Activated T-cell treated with anti-CD3 and anti-CD28 coated beads for 24 hours (primary cell): Measurements from ENCODE around the gene FGA.
A peak's percentile ranks its signal among the peaks of the same experiment; 100 is the strongest.

ENCODE experiments used
- DNase-seq: peaks from one replicate; pipeline ENCODE4 v3.0.0-alpha.2; 2020; ENCODE audit warnings: low read depth

FGA gene

DNA sequence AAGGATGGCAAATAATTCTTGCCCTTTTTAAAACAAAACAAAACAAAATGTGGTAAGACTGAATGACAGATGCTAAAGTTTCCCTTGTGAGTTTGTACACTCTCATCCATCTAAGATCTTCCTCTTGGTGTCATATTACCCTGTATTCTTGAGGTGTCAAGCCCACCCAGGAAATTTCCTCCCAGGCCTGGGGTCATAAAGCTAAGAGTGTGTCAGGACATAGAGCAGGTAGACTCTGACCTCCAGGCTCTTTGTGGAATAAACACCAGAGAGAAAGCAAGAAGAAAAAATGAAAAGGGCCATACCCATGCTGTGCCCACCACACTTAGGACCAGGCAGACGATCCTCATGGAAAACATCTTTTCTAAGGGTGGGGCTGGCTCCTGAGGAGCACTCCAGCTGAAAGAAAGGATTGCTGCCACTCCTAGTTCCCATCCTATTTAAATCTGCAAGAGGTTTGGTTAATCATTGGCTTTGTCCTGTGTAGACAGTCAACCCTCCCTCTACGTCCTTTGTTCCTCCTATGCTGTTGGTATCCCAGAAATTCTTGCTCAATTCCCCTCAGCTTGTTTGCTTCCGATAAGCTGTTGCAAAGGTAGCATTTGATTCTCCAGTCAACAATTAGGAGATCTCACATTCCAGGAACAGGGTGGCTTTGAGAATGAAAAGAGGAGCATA lies at the start of gene FGA:
FGA (minus strand) TSS at position 414 of the 678 bp plus-strand sequence; CDS start at position 359, 55 bp downstream.
- DNase-seq: no peak

DNA sequence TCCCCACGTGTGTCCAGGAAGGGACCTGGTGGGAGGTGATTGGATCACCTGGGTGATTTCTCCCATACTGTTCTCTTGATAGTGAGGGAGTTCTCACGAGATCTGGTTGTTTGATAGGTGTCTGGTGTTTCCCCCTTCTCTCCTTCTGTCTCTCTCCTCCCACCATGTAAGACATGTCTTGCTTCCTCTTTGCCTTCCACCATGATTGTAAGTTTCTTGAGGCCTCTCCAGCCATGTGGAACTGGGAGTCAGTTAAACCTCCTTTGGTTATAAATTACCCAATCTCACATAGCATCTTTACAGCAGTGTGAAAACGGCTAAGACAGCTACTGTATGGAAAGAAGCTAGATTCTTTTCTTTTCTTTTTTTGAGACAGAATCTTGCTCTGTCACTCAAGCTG lies 43.5 kb upstream of the FGA start:
- DNase-seq: no peak

DNA sequence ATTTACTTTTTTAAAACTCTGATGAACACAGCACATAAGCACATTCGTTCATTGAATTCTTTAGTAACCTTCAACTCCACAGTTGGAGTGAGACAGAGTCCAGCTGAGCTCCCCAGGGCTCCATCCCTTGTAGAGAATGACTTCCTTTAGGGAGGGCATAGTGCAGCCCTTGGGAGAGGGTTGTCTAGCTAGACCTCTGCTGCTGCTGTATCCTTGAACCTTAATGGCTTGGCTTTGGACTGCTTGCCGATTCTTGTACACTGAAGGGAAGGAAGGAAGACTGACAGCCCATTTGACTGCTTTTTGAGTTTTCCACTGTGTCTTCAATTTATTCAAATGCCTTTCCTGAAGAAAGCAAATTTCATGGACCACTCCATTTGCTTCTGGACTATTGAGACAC lies 41.3 kb upstream of the FGA start:
- no peak for DNase-seq

DNA sequence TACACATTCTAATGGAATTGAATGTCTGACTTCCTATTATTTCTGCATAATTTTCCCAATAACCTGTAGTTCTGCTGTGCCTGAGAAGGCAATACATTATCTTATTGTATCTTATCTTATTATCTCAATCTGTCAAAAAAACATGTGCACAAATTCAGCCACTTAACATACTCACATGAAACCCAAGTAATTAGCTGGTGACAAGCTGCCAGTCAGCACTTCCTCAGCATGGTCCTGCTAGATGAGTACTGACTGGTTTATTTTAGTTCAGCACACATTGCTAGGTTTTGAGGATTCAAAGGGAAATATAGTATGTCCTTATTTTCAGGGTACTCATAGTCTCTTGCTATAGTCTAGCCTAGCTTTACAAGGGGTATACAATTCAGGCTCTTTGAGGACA lies 39.8 kb upstream of the FGA start:
- DNase-seq: no peak

DNA sequence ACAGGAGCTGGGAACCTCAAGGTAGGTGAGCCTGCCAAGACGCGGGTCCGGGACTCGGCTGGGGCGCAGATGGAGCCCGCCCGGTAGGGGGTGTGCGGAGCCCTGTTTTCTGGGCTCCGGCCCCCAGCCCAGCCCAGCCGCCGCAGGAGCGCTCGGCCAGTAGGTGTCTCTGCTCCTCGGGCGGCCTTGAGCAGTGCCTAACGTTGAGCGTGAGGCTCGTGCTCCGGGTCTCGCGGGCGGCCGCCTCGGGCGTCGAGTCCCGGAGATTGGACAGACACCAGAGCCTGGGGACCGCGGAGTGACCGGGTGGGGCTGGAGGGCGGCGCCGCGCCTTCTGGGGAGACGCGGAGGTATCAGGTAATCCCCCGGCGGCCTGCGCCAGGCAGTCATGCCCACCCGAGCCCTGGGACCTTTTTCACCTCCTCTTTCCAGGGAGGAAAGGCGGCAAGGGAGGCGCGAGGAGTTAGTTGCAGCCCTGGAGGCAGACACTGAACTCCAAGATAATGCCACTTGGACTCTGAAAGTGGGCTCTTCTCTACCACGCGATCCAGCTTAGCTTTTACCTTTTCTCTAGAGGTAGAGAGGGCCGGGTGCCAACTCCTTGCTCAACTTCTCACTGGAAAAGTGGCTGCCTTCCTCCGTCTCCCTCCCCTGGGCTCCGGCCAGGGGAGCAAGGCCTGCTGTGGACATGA lies 36.4 kb upstream of the FGA start:
- DNase-seq: peak; percentile 33

DNA sequence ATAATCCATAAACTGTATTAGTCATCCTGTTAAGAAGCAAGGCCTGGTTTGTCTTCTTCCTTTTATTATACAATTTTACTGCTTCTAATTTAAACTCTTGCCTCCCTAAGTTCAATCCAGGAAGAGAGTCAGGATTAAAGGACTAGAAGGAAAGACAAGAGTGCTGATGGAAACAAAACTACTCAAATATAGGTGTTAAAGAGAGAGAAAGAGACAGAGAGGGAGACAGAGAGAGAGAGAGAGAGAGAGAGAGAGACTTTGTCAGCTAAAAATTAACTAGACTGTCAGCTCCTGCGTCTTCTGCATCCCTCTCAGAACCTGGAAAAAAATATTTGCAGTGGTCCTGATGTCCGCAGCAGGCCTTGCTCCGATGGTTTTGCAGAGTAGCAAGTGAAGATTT lies 35.4 kb upstream of the FGA start:
- no peak for DNase-seq

DNA sequence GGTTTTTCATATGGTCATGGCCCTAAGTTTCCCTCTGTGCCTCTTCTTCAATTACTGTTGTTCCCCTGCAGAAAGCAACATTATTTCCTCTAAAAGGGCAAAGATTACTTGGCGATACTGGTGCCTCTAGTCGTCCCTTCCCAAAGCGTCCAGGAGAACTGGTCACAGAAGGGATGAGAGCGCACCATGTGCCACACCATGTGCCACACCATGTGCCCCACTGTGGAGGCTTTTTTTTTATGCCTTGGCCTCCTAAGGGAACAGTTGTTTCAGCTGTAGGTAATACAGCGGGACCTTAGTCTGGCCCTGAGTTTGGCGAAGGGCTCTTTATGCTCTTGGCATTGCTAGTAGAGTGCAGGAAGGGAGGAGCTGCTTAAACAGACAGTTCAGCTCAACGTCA lies 33.5 kb upstream of the FGA start:
- DNase-seq: no peak

DNA sequence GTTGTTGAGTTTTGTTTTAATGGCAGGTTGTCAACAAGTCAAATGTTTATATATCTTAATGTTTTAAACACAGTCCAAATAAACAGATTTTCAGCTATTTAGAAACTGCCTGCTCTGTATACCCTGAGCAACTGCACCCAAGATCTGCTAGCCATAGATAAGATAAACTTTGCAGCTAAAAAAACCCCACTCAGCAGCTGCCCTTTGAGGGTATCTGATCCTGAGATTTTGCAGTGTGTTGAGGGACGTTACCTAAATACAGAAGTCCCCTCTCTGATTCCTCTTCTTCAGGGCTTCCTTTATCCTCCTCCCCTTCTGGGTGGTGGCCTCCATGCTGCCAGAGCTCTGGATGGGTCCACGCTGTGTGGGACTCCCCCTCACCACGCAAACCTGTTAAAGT lies 32.9 kb upstream of the FGA start:
- no peak for DNase-seq

DNA sequence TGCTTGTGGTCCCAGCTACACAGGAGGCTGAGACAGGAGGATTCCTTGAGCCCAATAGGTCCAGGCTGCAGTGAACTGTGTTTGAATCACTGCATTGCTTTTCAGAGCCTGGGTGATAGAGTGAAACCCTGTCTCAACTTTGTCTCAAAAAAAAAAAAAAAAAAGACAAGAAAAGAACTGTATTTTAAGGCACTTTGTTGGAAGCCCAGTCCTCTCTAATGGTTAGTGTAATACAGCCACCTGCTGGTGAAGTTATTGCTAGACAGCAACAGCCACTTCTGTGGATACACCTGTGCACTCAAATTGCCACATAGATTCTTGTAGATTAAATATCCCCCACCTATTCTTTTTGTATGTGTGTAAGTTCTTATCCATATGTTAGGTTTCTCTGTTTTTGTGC lies 32.1 kb upstream of the FGA start:
- DNase-seq: no peak

DNA sequence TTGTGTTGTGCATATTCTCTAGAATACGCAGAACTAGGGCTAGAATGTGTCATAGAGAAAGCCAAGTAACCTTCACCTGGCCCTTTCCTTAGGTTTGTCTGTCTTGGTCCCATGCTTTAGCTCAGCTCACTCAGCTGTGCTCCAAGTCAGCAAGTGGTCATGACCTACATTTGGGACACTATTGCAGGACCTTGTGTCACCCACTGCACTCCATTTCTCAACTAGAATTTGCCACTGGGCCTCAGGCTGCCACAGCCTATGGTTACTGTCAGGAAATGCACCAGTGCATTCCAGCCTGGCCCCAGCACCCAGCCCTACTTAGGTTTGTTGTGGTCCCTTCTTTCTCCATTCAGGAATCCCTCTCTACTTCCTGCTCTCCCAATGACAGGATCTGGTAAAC lies 29.6 kb upstream of the FGA start:
- DNase-seq: no peak

DNA sequence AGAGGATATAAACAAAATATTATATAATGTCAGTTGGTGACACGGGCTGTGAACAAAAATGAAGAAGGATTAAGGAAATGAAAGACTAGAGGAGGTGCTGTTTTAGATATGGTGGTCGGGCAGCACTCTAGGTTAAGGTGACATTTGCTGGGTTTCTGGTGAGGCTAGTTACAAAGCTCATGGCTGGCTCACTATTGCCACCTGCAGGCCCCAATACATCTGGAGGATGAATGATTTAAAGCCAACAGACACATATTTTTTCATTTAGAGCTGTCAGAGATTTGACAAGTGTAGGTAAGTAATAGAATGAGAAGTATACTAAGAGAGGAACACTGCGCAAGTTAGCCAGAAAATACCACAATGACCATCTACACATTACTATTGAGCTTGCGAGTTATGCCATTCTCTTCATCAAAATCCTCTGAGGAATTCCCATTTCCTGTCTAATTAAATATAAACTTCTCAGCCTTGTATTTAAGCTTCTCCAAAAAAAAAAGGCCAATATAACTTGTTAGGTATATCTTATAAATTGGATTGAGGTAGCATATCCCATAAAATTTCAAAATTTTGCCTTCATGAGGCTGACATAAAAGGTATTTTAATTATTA lies 28.3 kb upstream of the FGA start:
- DNase-seq: peak; percentile 25

DNA sequence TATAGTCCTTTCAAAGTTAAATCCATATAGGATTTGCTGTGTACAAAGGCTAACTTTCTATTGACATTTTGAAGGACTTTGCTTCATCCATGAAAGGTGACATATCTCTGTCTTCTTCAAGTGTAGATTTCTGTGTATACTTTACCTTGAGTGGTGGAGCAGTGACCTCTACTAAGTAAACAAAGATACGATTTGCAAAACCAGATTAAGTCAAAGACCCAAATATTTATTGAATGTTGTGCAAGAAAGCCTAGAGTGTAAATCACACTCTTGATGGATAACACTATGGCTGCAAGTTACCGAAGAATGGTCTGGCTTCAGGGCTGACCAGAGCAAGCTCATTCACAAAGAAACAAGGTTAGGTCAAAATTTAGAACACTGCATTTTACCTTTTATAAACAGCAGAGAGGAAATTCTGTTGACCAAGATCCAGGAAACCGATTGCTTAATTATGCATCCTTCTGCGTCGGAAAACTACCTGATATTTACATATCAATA lies 27.3 kb upstream of the FGA start:
- no peak for DNase-seq

DNA sequence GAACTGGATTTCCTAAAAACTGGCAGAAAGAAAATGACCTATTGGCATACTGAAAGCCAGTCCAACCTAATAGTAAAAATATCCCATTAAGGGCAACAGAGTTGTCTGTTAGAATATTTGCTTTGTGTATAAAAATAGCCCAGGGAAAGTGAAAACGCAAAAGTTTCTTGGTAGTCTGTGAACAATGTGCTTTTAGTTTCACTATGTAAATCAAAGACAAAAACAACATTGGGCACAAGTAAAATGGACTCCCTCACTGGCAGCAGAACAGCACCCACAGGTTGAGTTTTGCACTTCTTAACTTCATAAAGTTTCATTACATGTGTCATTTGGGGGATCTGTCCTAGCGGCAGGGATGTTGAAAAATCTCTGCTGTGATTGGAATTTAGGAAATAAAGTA lies 26.2 kb upstream of the FGA start:
- DNase-seq: no peak

DNA sequence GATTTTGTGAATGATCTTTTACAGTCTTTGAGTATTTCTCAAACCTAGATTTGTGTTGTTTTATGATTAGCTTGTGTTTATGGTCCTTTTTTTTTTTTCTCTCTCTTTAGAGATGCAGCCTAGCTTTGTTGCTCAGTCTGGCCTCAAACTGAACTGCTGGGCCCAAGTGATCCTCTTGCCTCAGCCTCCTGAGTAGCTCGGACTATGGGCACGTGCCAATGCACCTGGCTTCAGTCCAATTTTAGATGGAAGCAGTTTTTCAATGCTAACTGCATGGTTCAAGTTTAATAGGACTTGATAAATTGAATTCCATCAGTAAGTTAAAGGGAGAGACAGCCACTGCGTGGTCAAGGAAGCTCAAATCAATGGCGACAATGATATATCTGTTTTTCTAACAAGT lies 25.7 kb upstream of the FGA start:
- DNase-seq: no peak

DNA sequence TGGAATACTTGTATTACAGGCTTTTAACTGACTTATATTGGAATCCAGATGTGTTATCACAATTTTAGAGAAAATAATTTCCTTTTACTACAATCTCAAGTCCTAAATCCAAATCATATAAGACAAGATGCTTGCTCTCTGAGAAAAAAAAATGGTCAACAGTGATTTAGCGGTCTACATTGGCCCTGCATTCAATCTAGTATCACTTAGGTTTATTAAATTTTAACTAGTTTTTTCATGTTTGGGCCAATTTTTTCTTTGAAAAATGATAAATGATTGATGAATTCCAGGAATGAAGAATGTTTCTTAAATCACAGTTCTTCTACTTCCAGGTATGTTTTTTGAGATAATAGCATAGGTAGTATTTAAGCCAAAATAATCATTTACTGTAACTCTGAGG lies 24.7 kb upstream of the FGA start:
- DNase-seq: no peak

DNA sequence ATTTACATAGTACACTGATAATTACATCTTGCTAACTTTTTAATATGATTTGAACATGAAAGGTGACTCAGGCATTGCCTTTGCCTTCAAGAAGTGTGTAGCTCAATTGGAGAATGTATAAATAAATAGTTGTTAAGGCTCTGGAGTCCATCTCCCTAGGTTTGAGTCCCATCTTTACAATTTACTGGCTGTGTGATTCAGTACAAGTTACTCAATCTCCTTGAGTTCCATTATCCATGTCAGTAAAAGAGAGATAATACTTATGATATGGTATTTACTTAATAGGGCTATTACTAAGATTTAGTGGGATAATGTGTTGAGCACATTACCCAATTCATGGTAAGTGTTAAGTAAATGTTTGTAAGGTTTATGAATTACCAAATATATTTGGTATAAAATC lies 23.8 kb upstream of the FGA start:
- DNase-seq: no peak

DNA sequence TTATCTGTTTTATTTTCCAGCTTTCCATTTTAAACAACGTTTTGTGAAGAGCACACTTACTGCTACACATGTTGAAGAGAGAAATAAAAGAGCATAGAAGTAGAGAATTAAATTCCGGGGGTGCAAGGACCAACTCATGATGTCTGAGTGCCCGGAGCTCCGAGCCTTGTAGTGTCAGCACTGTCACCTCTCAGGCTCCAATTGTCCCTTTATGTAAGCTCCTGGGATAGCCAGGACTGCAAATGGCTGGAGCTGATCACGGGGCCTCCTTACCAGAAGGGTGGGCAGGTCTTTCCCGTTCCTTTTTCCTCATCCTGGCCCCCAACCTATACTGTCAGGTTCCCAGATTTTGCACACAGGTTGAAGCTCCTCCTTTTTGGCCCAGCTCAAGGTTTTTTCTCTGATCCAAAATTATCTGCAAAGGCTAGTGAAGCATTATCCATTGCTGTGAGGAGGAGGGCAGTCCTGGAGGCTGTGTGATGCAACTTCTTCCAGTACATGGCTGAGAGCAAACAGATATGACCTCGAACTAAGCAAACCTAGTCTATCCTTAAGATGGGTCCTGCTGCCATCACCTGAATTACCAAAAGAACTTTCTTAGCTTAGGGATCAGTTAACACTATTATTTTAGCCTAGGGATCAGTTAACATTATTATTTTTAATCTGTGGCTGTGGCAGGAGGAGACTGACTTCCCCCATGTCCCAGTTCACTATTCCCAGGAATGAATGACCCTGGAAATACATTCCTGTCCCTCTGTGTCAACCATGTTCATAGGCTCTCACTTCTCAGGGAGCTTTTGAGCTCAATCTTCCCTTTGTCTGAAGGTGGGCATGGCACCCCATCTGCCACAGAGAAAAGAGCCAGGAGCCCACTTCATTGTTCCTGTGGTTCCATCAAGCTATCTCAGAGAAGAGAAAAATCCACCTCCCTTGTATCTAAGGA lies 22.2 kb upstream of the FGA start, which contains the start of gene FGG:
FGG (minus strand) TSS at position 185 of the 943 bp plus-strand sequence; CDS start at position 138, 47 bp downstream.
- no peak for DNase-seq

DNA sequence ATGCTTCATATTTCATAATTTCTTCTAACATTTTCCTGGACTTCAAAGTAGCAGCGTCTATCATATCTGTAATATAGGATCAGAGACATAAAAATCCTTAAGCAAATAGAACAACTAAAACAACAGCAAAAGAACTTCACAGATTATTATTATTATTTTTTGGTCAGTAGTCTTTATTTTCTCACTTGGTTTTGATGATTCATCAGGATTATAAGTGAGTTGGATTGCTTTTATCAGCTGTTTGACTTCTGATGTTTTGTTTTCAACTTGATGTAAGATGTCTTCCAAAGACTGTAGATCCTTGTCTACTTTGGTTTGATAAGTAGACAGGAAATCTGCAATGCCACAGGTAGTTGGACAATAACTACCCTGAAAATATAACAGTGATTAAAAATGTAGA lies 21.3 kb upstream of the FGA start:
- no peak for DNase-seq

DNA sequence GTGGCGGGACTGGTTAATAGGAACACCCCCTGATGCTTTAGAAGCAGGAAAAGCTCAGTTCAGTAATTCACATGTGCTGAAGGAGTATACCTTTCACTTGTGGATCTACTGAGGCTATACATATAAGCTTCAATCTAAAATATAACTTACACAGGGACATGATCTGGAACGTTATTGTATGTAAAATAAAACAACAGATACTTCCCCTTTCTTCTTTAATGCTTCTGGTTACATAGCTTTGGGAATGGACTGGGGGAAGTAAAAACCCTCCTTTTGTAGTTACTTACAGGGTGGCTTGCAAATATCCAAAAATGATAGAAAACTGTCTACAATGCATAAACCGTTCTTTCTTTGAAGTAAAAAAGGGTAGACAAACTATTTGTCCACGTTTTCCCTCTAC lies 20.0 kb upstream of the FGA start:
- no peak for DNase-seq

DNA sequence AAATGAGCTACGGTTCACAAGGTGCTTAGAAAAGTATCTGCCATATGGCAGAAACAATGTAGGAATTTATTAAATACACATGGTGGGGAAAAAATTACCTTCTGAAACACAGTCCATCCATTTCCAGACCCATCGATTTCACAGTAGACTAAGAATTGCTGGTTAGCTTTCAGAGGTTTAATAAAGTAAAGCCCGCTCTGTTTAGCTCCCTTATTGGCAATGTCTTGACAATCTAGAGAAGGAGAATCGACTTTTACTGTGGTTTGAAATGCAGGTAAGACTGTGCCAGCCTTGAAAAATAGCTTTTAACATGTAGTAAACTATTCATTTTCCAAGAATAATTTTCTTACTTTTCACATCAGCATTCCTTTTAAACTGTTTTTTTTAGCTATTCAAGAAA lies 19.0 kb upstream of the FGA start:
- DNase-seq: no peak

DNA sequence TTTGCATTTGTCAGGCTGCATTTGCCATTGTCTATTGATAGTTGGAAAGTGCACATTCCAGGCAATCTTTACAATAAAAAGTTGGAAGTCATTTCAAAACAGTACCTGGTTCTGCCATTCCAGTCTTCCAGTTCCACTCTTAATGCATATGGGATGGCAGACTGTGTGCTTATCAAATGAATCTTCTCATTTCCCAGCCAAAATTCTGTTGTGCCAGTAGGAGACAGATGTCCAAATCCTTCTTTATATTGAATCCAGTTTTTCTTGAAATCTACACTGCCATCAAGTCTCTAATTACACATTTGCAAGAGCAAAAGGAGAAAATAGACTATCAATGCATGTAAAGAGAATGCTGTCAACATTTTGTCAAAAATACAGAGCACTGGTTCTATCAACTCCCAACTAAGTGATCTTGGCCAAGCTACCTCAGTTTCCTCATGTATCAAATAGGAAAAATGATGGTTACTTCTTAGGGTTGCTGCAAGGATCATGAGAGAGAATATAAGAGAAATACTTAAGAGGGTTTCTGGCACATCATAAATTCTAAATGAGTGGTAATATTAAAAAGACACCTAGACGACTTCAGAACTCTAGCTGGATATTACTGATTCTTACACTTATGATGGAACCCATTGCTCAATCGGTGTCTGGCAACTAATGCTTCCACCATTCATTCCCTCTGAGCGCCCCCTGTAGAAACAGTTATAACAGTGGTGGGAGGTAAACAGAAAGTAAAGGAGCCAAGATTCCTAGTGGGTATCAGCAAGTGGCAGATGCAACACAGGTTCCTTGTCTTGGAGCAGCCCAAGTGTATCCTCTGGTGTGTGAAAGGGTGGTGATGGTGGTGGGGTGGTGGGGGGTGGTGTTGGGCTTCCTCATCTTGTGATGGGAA lies 18.1 kb upstream of the FGA start:
- DNase-seq: no peak
